ENCODE data around the gene SPEG.

DNA sequence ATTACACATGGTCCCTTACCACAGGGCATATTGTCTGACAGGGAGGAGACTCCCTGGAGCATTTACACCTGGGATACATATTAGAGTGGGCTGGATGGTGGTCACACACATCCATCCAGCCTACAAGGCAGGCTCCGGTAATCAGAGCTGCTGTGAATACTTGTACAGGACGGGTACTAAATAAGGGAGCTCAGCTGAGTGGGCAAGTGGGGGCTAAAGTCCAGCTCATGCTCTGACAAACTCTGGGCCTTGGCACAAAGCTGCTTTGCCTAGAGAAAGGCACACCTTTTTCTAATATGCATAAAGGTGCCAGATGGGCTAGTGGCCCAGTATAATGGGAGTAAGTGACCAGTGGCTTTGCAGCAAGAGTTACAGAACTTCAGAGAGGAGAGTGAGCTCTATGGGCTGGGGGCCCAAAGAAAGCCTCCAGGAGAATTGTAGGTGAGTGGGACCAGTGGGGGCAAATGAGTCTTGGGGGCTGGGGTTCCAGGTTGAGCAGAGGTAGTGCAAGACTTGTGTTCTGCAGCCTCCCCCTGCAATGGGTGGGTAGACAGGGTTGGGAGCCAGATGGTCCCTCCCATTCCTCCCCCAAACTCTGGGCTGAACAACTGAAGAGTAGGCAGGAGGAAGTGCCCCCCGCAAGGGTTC lies 110.8 kb downstream of the SPEG start:
- TF ChIP-seq CTCF (IDR thresholded peaks at IDR 0.05 in 8 of 11, conservative IDR thresholded peaks at IDR 0.05 in 3 of 11) (no peak), POLR2A (IDR thresholded peaks at IDR 0.05) (no peak), POLR2AphosphoS5 (IDR thresholded peaks at IDR 0.05) (no peak)
